Esophagus (tissue), 2 donors: ENCODE results near the gene INPP4A. TPM values are rescaled to one million over a fixed set of nuclear protein-coding genes. Genes with fewer than 3 reads are reported as not detected.
"Not testable (repeated sequence)": the region's sequence is repeated elsewhere in the genome, so short reads cannot be mapped to it uniquely, and the experiment has no call there.

Experiments used
- H3K27ac ChIP-seq, 2 donors: one replicate each; pipeline ENCODE4 v1.5.1; 2013; ENCODE audit warnings: low read depth in 2 of 2, mild to moderate bottlenecking in 2 of 2, inconsistent platforms in 1 of 2, low read length in 1 of 2, moderate library complexity in 1 of 2
- H3K27me3 ChIP-seq, 2 donors: one replicate each; pipeline ENCODE4 v1.6.1; 2013; ENCODE audit warnings: low read length in 2 of 2, control low read depth in 1 of 2, mild to moderate bottlenecking in 1 of 2; ENCODE audit not compliant: insufficient read depth in 2 of 2, control insufficient read depth in 1 of 2
- H3K36me3 ChIP-seq, 2 donors: one replicate each; pipeline ENCODE4 v1.6.1; 2013; ENCODE audit warnings: low read length in 1 of 2; ENCODE audit not compliant: control insufficient read depth in 2 of 2, insufficient read depth in 2 of 2
- H3K4me1 ChIP-seq, 2 donors: one replicate each; pipeline ENCODE4 v1.6.1; 2013; ENCODE audit warnings: low read length in 1 of 2; ENCODE audit not compliant: control insufficient read depth in 2 of 2, insufficient read depth in 2 of 2
- H3K4me3 ChIP-seq, 2 donors: one replicate each; pipeline ENCODE4 v1.5.1; 2013; ENCODE audit warnings: low read length in 2 of 2, mild to moderate bottlenecking in 2 of 2, low read depth in 1 of 2, moderate library complexity in 1 of 2
- H3K9me3 ChIP-seq, 2 donors: one replicate each; pipeline ENCODE4 v1.6.1; 2013; ENCODE audit warnings: mild to moderate bottlenecking in 2 of 2, low read depth in 1 of 2, low read length in 1 of 2, moderate library complexity in 1 of 2; ENCODE audit not compliant: control insufficient read depth in 2 of 2, insufficient read depth in 1 of 2
- WGBS, 2 donors: extraction: QIAGEN DNeasy Blood & Tissue Kit; methylation state at CpG; one replicate each; pipeline ENCODE4 v1.1.7; 2013; 5-methylcytosine and 5-hydroxymethylcytosine counted together
- polyA plus RNA-seq, 2 donors: library from polyadenylated mRNA; stranded (reverse); fragments of 200-250 nt; gene quantifications; one replicate each; pipeline ENCODE4 v1.2.3, GENCODE V29; 2013
- donor health status: healthy with polysubstance abuse.
- donor health status: Bipolar disorder and iron deficiency.

The INPP4A gene
- polyA plus RNA-seq, 2 donors: 3.4 to 3.8 TPM

DNA sequence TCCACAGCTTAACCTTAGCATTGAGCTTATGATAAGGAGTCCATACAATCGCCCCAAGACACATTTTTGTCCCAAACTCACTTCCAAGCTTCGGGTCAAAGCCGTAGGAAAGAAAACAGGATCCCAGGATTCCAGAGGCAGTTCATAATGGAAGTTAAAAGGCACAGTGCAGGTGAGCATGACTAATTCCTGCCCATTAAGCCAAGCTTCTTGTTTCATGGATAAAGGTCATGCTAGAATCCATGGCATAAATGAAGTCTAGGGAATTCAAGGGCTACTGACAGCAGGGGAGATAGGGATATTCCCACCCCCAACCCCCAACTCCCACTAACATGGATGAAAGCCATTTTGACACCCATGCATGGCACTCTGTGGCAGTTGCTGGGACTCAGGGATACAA, 10.2 kb upstream of the INPP4A start:
- 88 to 89% methylated on average over 3 of the region's 3 CpGs for WGBS, 2 donors
- no peak overlapping the region for H3K27ac ChIP-seq

DNA sequence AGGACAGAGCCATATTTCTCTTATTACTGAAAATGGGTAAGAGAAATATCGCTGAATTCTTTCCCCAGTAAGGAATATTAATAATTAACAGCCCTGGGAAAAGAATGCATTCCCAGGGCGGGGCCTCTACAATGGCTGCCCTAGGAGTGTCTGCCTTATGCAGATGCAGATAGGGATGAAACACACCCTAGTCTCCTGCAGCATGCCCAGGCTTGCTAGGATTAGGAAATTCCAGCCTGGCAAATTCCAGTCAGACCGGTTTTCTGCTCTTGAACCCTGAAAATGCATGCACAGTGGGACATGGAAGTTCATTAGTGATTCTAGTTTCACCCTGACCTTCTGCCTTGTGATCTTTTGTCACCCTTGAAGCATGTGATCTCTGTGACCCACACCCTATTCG, 9.0 kb upstream of the INPP4A start:
- not testable (repeated sequence) for H3K4me1 ChIP-seq, H3K27ac ChIP-seq, H3K4me3 ChIP-seq, H3K9me3 ChIP-seq, H3K27me3 ChIP-seq, H3K36me3 ChIP-seq
- 69 to 77% methylated on average over 4 of the region's 4 CpGs for WGBS, 2 donors

More for the DNA sequence above, 10.2 kb upstream of the INPP4A start:
- H3K4me3 ChIP-seq: no peak overlapping the region
- H3K4me1 ChIP-seq: no peaks in the 10 kb centered on the region
- no peaks in the 10 kb centered on the region for H3K27me3 ChIP-seq
- H3K9me3 ChIP-seq: peaks cover 0 to 3% of the 10 kb centered on the region in 2 donors
- no peaks in the 10 kb centered on the region for H3K36me3 ChIP-seq

DNA sequence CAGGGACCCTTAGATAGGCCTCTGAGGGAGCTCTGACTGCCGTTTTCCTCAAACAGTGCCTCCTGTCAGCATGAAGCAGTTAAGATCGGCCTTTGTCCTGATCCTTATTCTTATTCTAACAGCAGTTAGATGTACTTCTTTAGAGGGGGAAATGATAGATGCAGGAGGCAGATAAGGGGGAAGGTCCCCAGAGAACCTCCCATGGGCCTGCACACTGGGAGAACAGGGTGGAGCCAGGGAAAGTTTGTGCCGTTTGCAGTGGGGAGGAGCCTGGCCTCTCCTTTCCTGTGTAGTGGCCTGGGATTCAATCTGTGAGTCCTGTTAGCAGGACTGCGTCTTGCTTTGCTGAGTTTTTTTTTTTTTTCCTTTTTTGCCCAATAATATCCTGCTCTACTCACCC, 7.9 kb upstream of the INPP4A start:
- no peak overlapping the region for H3K27ac ChIP-seq
- no peaks in the 10 kb centered on the region for H3K4me1 ChIP-seq
- H3K27me3 ChIP-seq: no peaks in the 10 kb centered on the region
- no peaks in the 10 kb centered on the region for H3K36me3 ChIP-seq
- H3K4me3 ChIP-seq: no peak overlapping the region
- WGBS, 2 donors: 64 to 74% methylated on average over 4 of the region's 4 CpGs
- peaks cover 0 to 3% of the 10 kb centered on the region in 2 donors for H3K9me3 ChIP-seq

DNA sequence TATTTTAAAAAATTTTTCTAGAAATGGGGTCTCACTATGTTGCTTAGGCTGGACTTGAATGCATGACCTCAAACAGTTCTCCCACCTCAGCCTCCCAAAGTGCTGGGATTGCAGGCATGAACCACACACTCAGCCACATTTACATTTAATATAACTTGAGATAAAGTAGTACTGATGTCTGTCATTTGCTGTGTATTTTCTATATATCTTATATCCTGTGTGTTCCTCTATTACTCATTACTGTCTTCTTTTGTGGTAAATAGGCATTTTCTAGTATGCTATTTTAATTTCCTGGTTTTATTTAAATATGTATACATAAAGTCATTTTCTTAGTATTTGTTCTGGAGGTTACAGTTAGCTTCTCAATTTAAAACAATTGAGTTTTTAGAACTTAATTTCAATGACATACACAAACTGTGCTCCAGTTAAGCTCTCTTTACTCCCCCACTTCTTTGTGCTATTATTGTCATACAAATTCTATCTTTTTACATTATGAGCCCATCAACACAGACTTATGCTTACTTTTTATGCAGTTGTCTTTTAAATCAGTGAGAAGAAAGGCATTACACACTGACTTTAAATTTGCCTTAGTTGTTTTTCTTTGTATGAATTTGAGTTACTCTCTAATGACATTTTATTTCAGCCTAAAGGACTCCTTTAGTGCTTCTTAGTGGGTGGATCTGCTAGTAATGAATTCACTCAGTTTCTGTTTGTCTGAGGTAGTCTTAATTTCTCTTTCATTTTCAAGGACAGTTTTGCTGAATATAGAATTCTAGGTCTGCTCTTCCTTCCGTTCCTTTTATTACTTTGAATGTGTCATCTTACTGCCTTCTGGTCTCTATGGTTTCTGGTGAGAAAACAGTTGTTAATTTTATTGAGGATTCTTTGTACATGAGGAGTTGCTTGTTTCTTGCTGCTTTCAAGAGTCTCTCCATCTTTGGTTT, 6.2 kb upstream of the INPP4A start:
- no peaks in the 10 kb centered on the region for H3K36me3 ChIP-seq
- peaks cover 0 to 3% of the 10 kb centered on the region in 2 donors for H3K9me3 ChIP-seq
- no peak overlapping the region for H3K27ac ChIP-seq
- no peaks in the 10 kb centered on the region for H3K4me1 ChIP-seq
- 63 to 72% methylated on average over 1 of the region's 1 CpG for WGBS, 2 donors
- H3K4me3 ChIP-seq: no peak overlapping the region
- H3K27me3 ChIP-seq: no peaks in the 10 kb centered on the region

DNA sequence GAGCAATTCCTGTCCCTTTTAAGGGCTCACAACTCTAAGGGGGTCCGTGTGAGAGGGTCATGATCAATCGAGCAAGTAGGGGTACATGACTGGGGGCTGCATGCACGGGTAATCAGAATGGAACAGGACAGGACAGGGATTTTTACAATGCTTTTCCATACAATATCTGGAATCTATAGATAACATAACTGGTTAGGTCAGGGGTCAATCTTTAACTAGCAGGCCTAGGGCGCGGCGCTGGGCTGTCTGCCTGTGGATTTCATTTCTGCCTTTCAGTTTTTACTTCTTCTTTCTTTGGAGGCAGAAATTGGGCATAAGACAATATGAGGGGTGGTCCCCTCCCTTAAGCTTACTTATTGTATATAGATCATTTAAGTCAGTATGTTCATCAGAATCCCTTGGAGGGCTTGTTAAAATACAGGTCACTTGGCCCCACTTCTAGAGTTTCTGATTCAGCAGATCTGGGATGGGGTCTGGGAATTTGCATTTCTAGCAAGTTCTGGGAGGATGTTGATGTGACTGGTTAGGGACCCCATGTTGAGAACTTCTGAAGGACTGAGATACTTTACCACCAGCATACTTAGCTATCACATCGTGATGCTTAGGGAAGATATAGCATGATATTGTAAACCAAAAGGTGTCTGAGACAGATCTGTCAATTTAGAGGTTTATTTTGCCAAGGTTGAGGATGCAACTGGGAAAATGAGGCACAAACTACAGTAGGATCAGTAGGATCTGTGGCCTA, 2.8 kb upstream of the INPP4A start:
- Histone ChIP-seq H3K27me3 (no peaks in the 10 kb centered on the region), H3K4me3 (no peak overlapping the region), H3K36me3 (no peaks in the 10 kb centered on the region), H3K27ac (no peak overlapping the region), H3K4me1 (peaks cover 0 to 9% of the 10 kb centered on the region in 2 donors), H3K9me3 (no peaks in the 10 kb centered on the region)
- WGBS, 2 donors: 72 to 85% methylated on average over 7 of the region's 7 CpGs

DNA sequence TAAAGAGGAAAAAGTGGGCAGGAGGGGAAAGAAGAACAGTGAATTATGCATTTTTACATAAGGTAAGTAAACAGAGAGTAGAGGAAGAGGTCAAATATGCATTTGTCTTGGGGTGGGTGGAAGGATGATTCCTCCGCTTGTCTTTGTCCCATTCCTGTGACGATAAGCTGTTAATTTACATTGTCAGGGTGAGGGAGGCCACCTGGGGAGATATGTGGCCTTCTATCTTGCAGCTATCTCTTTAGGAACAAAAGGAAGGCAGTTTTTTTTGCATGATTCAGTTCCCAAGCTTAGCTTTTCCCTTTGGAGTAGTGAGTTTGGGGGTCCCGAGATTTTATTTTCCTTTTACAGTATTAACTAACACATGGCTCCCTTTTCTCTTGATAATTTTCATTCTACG, 2.2 kb upstream of the INPP4A start:
- WGBS, 2 donors: 73 to 78% methylated on average over 4 of the region's 4 CpGs
- no peak overlapping the region for H3K4me3 ChIP-seq

DNA sequence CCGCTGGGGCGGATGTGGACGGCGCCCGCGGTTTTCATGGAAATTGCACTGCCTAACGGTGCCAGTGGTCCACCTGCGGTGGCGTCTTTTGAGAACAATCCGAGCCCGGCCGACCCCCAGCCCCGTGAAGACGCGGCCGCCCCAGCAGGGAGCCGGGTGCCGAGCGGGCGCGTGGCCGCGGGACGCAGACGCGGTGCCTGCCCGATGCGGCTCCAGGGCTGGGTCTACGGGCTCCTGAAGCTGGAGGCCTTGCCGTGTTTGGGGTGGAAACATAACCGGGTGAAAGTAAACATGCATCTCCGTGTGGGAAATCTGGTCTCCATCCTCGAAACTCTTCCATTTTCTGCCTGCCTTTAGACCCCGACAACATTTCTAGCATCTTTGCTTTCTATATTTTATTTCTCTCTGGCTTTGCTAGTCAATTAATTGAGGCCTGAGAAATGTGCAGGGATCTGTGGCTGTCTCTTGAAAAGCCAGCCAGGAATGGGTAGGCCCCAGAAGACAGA, 572 bp downstream of the INPP4A start:
- H3K36me3 ChIP-seq: no peaks in the 10 kb centered on the region
- H3K27me3 ChIP-seq: no peaks in the 10 kb centered on the region
- 0% methylated on average over 27 to 34 of the region's 34 CpGs for WGBS, 2 donors
- H3K4me3 ChIP-seq: peak overlapping the region; percentile 69 to 75
- no peaks in the 10 kb centered on the region for H3K9me3 ChIP-seq
- peak overlapping the region; percentile 36 to 66 for H3K27ac ChIP-seq
- H3K4me1 ChIP-seq: peaks cover 0 to 9% of the 10 kb centered on the region in 2 donors

More for the DNA sequence above, 2.2 kb upstream of the INPP4A start:
- Histone ChIP-seq H3K36me3 (no peaks in the 10 kb centered on the region), H3K4me1 (peaks cover 0 to 9% of the 10 kb centered on the region in 2 donors), H3K9me3 (no peaks in the 10 kb centered on the region), H3K27me3 (no peaks in the 10 kb centered on the region), H3K27ac (no peak overlapping the region)

DNA sequence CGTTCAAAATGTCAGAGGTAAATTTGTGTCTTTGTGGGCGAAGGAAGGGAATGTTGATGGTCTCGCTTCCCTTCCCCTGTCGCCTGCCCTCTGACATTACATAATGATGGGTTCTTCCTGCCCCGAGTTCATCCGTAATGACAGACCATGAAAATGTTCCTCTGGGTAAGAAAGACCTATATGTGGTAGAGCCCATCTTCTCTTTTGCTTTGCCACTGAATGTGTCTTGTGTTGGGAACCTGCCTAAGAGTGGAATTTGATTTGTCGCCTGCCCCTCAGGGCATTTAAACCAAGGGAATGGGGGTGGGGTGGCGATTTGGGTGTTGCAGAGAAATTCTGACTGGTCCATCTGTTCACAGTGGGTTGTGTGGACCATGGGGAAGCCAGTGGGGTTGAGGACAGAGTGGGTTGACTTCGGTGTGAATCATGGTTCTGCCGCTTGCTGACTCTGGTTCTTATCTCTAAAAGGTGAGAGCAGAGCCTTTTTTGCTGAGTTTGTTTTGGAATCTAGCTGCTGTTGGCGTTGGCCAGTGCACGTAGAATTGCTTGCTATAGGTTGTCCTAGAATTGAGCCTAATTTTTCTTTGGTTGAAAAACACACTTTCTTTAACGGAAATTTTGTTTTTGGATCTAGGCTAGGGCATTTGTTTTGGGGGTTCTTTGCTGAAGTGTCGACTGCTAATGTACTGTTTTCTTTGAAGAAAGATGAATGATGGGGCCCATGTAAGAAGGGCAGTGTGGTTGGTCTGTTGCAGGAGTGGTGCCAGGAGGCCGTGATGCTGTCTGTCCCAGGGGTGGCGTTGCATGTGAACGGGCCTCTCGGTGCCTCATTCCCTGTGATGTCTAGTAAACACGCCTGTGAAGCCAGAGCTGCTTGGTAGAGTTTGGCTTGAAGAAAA, 1.3 kb downstream of the INPP4A start:
- WGBS, 2 donors: 44 to 49% methylated on average over 19 of the region's 19 CpGs
- no peaks in the 10 kb centered on the region for H3K36me3 ChIP-seq
- H3K4me1 ChIP-seq: peaks cover under 1 to 12% of the 10 kb centered on the region in 2 donors
- peak overlapping the region; percentile 20 to 63 for H3K27ac ChIP-seq
- H3K4me3 ChIP-seq: peak overlapping the region; percentile 69 to 75
- no peaks in the 10 kb centered on the region for H3K27me3 ChIP-seq
- H3K9me3 ChIP-seq: no peaks in the 10 kb centered on the region

DNA sequence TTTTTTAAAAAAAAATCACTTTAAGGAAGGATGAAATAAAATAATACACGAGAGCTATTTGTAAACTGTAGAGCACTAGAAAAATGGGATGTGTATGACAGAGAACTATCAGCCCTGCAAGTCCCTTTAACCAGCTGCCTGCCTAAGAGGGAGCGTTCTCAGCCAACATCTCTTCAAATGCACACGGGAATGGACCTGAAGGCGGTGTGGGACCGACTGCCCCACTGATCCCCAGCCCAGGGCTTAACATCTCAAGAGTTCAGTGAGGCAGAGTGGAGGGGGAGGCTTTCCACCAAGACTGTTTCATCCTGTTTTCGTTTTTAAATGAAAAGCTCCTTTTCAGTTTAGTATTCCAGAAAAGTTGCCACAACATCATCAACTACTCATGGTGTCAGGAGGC, 2.2 kb downstream of the INPP4A start:
- H3K4me1 ChIP-seq: peaks cover 4 to 14% of the 10 kb centered on the region in 2 donors
- no peaks in the 10 kb centered on the region for H3K9me3 ChIP-seq
- 72 to 82% methylated on average over 6 of the region's 6 CpGs for WGBS, 2 donors
- no peaks in the 10 kb centered on the region for H3K27me3 ChIP-seq
- peak overlapping the region in 1 of 2 donors; percentile 49 for H3K27ac ChIP-seq
- no peaks in the 10 kb centered on the region for H3K36me3 ChIP-seq
- H3K4me3 ChIP-seq: no peak overlapping the region
